Left lobe of liver (tissue), 2 donors: ENCODE measurements around the gene CPLANE2. TPM values are rescaled to one million over a fixed set of nuclear protein-coding genes. Genes with fewer than 3 reads are reported as not detected.
A peak's percentile ranks its signal among the peaks of the same experiment; 100 is the strongest.

ENCODE experiments used
- ATAC-seq: fragments of 200-7000 bp; cut with Tn5 transposase; one replicate; pipeline ENCODE4 v1.9.1; 2020; ENCODE audit warnings: mild to moderate bottlenecking, moderate library complexity
- DNase-seq: peaks from one replicate; pipeline ENCODE4 v3.0.0-alpha.2; 2020; ENCODE audit warnings: low spot score
- total RNA-seq: library from RNA; stranded (reverse); gene quantifications from one replicate; pipeline ENCODE4 v1.2.1, GENCODE V29; 2021
- donor health status: DM: no; HTN: no; CAD: no; lungs with moderate emphysema.
- donor health status: DM: no; HTN: yes; CAD: no.

CPLANE2 gene
- total RNA-seq, 1 donor from 2014 or later, result 4.7 TPM

DNA sequence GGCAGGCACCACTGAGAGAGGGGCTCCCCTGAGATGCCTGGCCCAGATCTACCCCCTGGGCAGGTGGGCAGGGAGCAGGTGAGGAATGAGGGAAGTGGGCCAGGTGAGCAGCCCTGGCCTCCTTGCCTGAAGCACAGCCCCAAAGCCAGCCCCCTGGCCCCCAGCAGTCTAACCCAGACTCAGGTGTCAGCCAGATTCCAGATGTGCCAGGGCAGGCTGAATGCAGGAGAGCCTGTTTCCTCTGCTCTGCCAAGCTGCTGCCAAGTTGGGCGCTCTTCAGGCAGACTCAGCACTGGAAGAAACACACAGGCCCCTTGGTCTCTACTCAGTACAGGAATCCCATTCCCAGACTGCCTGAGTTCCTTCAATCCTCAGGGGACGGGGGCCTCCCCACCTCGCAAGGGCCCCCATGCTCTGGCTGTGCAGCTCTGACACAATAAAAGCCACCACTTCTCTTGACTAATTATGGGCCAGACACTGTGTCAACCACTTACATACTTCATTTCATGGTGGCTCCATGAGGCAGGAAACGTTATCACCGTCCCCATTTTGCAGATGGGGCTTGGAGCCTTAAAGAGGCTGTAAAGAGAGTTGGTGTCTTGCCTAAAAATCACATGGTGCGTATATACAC lies 45.0 kb downstream of the CPLANE2 start:
- no peak for DNase-seq
- ATAC-seq, result no peak

- DNase-seq (no peak), ATAC-seq (no peak)
These were observed 45.7 kb downstream of the CPLANE2 start for GRCh38 chr1:16191309-16191708.

DNA sequence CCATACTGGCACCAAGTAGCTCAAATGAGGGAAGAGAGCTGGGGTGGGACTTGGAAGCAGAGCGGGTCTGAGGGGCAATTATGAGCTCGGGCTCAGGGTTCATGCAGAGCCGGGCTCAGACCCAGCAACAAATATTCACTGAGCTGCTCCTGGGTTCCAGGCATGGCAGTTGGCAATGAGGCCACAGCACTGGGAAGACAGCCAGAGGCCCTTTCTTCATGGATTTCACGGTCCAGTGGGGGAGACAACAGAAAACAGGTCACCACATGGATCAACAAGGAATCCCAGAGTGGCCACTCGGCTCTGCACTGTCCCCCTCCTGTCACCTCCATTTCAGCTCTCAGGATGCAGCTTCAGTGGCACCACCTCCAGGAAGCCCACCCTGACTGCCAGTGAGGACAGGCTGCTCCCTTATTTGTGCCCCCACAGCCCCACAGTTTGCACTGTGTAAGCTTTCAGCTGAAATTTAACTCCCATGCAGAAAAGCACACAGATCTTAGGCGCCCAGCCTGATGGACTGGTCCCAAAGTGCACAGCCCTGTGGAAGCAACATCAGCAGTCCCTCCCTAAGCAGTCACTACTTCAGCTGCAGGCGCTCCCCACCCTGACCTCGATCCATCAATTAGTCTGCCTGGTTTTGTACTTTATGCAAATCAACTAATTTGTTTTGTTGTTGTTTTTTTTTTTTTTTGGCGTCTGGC lies 46.9 kb downstream of the CPLANE2 start:
- peak; percentile 74 for DNase-seq
- peak; percentile 71 for ATAC-seq

DNA sequence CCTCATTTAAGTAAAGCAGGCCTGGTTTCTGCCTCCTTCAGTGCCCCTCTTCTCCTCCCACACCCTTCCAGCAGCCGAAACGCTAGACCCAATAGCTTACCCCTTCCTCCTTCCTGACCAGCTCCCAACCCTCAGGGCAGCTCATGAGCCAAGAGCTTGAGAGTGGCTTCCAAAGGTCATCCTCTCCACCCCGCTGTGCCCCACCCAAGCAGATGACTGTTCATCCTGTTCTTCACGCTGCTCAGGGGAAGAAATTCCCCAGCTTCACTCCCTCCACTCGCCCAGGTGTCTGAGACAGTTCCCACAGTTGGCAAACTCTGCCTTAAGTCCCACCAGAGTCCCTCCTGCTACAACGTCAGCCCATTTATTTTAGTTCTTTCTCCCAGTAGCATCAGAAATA lies 48.0 kb downstream of the CPLANE2 start:
- peak; percentile 19 for ATAC-seq
- DNase-seq, result no peak

DNA sequence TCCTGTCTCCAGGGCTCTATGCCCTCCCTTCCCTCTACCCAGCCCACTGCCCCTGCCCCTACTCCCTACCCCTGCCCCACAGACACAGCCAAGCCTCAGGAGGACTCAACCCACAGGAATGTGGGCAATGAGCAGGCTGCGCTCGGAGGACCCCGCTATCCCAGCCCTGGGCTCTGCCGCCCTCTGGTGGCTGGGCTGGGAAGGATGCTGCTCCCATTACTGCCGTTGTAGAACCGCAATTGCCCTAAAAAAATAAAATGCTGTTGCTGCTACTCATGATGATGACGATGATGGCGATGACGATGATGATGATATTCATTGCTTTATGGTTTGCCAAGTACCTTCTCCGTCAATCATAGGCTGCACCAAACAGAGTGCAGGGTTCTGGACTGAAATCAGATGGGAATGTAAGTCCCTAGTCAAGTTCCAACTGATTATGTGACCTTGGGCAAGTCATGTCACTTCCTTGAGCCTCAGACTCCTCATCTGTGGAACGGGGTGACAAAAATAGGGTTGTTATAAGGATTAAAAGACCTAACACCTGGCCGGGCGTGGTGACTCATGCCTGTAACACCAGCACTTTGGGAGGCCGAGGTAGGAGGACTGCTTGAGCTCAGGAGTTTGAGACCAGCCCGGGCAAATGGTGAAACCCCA lies 49.1 kb downstream of the CPLANE2 start:
- peak; percentile 56 for ATAC-seq
- peak; percentile 74 for DNase-seq

- no peak for DNase-seq
- ATAC-seq, result no peak
These were observed 50.2 kb downstream of the CPLANE2 start for GRCh38 chr1:16186655-16187235.

- ATAC-seq (peak; percentile 29), DNase-seq (no peak)
These were observed 52.3 kb downstream of the CPLANE2 start for GRCh38 chr1:16184557-16185303.

- DNase-seq, result peak; percentile 93
- ATAC-seq, result peak; percentile 81
These were observed 53.0 kb downstream of the CPLANE2 start for GRCh38 chr1:16183765-16184556.

- ATAC-seq, result peak; percentile 16
- peak; percentile 66 for DNase-seq
These were observed 53.8 kb downstream of the CPLANE2 start for GRCh38 chr1:16183179-16183578.

DNA sequence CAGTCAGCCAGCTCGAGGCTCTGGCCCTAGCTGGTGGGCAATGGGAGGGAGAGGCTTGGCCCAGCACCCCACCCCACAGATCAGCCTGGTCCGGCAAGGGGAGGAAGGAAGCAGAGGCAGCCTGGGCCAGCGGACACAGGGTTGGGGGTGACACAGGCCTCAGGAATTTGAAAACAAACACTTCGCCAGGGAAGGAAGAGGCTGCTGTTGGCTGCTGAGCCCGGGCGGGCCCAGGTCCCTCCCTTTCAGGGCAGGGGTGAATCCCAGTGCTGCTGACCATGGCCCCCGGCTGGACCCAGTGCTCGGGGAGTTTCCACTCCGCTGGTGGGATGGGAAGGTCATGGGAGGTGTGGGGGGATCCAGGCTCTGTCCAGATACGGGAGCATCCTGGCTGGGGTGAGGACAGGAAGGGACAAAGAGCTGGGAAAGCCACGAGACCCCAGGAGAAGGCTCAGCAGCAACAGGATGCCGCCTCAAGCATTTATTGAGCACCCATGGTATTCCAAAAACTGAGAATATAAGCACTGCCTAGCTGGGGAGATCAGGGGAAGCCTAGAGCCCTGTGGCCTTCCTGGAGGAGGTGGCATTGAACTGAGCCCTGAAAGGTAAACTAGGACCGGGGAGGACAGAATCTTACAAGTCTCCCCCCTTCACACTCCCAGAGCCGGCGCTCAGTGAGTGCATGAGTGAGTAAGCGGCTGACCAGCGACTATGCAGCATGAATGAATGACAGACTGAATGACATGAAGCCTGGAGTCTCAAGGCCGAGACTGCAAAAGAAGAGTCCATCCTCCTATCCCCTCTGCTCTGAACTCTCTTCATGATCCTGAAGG lies 54.9 kb downstream of the CPLANE2 start:
- peak; percentile 65 for DNase-seq
- ATAC-seq, result peak; percentile 18

Other genes with a start within 250 kb of the CPLANE2 start
- gene SRARP, start 232.9 kb downstream of the CPLANE2 start, total RNA-seq, result not detected
- 1.2 TPM for gene HSPB7, start 219.1 kb downstream of the CPLANE2 start, total RNA-seq
- gene CLCNKA, start 215.1 kb downstream of the CPLANE2 start, total RNA-seq, result 0.08 TPM
- not detected for gene CLCNKB, start 193.4 kb downstream of the CPLANE2 start, total RNA-seq
- not detected for gene FAM131C, start 163.5 kb downstream of the CPLANE2 start, total RNA-seq
- 6.5 TPM for gene EPHA2, start 81.1 kb downstream of the CPLANE2 start, total RNA-seq
- 1.9 TPM for gene ARHGEF19, start 24.5 kb downstream of the CPLANE2 start, total RNA-seq
- gene FBXO42, start 115.3 kb upstream of the CPLANE2 start, total RNA-seq, result 9.0 TPM
- gene SZRD1, start 130.1 kb upstream of the CPLANE2 start, total RNA-seq, result 42.1 TPM
- gene SPATA21, start 200.2 kb upstream of the CPLANE2 start, total RNA-seq, result not detected
- 17.8 TPM for gene NECAP2, start 203.5 kb upstream of the CPLANE2 start, total RNA-seq